22Rv1 (cell line): ENCODE results near the gene CLDN17.

Experiments used
- ZFX ChIP-seq: fragments of 450-650 bp; IDR thresholded peaks from 2 replicates; pipeline ENCODE4 v1.6.1; 2017; ENCODE audit warnings: antibody characterized with exemption, borderline replicate concordance
- TF ChIP-seq, protein P1 (sequence below): fragments of 450-650 bp; IDR thresholded peaks from 2 replicates; pipeline ENCODE4 v1.5.1; 2017; ENCODE audit warnings: mild to moderate bottlenecking

DNA sequence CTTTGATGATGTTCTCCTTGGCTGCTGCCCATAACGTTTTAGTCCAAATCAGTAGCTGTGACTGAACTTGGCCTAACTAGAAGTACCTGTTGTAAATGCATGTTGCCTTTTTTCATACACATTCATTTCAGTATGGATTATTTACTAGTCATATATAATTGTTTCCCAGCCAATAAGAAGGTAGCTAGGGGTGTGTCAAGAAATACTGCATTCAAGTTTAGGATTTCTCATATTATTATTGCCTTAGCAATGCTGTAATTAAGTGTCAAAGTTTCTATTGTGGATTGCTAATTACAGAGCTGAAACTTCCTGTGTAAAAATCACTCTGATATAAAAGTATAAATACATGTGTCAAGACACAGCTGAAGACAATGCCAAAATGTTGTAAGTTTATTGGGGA is at the start of gene CLDN17:
- TF ChIP-seq, protein P1, sequence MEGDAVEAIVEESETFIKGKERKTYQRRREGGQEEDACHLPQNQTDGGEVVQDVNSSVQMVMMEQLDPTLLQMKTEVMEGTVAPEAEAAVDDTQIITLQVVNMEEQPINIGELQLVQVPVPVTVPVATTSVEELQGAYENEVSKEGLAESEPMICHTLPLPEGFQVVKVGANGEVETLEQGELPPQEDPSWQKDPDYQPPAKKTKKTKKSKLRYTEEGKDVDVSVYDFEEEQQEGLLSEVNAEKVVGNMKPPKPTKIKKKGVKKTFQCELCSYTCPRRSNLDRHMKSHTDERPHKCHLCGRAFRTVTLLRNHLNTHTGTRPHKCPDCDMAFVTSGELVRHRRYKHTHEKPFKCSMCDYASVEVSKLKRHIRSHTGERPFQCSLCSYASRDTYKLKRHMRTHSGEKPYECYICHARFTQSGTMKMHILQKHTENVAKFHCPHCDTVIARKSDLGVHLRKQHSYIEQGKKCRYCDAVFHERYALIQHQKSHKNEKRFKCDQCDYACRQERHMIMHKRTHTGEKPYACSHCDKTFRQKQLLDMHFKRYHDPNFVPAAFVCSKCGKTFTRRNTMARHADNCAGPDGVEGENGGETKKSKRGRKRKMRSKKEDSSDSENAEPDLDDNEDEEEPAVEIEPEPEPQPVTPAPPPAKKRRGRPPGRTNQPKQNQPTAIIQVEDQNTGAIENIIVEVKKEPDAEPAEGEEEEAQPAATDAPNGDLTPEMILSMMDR = no peak
- no peak for TF ChIP-seq ZFX
